WERI-Rb-1 (cell line): ENCODE measurements around the gene MACROD2.

Experiments used
- DNase-seq: peaks from one replicate; pipeline ENCODE4 v3.0.0-alpha.2; 2020
- H3K27ac ChIP-seq: fragments of 250-450 bp; sonication (Bioruptor Pico); 2 replicates; pipeline ENCODE4 v1.5.1; 2020; ENCODE audit warnings: mild to moderate bottlenecking, moderate library complexity
- H3K27me3 ChIP-seq: fragments of 250-450 bp; sonication (Bioruptor Pico); 2 replicates; pipeline ENCODE4 v1.5.1; 2021; ENCODE audit warnings: mild to moderate bottlenecking, low read depth, moderate library complexity; ENCODE audit not compliant: insufficient read depth, severe bottlenecking
- H3K36me3 ChIP-seq: fragments of 250-450 bp; sonication (Bioruptor Pico); 2 replicates; pipeline ENCODE4 v1.5.1; 2020; ENCODE audit warnings: mild to moderate bottlenecking, moderate library complexity
- H3K4me3 ChIP-seq: 2 replicates; pipeline ENCODE4 v1.5.1; 2011; ENCODE audit warnings: low read depth, mild to moderate bottlenecking, control low read depth, low read length
- H3K9me3 ChIP-seq: fragments of 250-450 bp; sonication (Bioruptor Pico); 2 replicates; pipeline ENCODE4 v1.5.1; 2021; ENCODE audit warnings: mild to moderate bottlenecking, moderate library complexity; ENCODE audit not compliant: severe bottlenecking
- CTCF ChIP-seq: IDR thresholded peaks from 2 replicates; pipeline ENCODE4 v1.5.1; 2011; ENCODE audit warnings: low read depth, mild to moderate bottlenecking, control low read depth, inconsistent platforms, low read length

MACROD2 gene

GRCh38 chr20:15851576-15852215, 1856.4 kb downstream of the MACROD2 start:
- TF ChIP-seq CTCF, result no peak
- H3K36me3 ChIP-seq, result no peaks in the 10 kb centered on the region
- no peaks in the 10 kb centered on the region for H3K27me3 ChIP-seq
- no peak overlapping the region for H3K4me3 ChIP-seq
- peaks cover 3% of the 10 kb centered on the region for H3K9me3 ChIP-seq
- peak; percentile 30 for DNase-seq
- H3K27ac ChIP-seq, result no peak overlapping the region

GRCh38 chr20:15854911-15855310, 1859.6 kb downstream of the MACROD2 start:
- Histone ChIP-seq H3K27ac (no peak overlapping the region), H3K27me3 (no peaks in the 10 kb centered on the region), H3K4me3 (no peak overlapping the region), H3K9me3 (peaks cover 3% of the 10 kb centered on the region), H3K36me3 (no peaks in the 10 kb centered on the region)
- no peak for DNase-seq
- TF ChIP-seq CTCF, result no peak

- no peaks in the 10 kb centered on the region for H3K9me3 ChIP-seq
- no peak overlapping the region for H3K27ac ChIP-seq
- H3K4me3 ChIP-seq, result no peak overlapping the region
- TF ChIP-seq CTCF, result no peak
- no peaks in the 10 kb centered on the region for H3K36me3 ChIP-seq
- no peak for DNase-seq
- H3K27me3 ChIP-seq, result no peaks in the 10 kb centered on the region
Observed at GRCh38 chr20:15857173-15857784, 1862.0 kb downstream of the MACROD2 start.

DNA sequence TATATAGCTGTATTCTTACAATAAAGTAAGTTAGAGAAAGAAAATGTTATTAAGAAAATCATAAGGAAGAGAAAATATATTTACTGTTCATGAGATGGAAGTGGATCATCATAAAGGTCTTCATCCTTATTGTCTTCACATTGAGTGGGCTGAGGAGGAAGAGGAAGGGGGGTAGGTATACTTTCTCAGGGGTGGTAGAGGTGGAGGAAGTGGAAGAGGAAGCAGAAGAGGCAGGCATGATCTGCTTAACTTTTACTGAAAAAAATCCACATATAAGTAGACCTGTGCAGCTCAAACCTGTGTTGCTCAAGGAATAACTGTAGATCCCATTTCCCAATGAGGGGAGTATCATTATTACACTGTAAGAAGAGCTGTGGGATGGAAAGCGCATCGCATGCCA, 1863.7 kb downstream of the MACROD2 start:
- Histone ChIP-seq H3K36me3 (no peaks in the 10 kb centered on the region), H3K27ac (no peak overlapping the region), H3K27me3 (no peaks in the 10 kb centered on the region), H3K4me3 (no peak overlapping the region), H3K9me3 (no peaks in the 10 kb centered on the region)
- TF ChIP-seq CTCF, result no peak
- DNase-seq, result no peak

DNA sequence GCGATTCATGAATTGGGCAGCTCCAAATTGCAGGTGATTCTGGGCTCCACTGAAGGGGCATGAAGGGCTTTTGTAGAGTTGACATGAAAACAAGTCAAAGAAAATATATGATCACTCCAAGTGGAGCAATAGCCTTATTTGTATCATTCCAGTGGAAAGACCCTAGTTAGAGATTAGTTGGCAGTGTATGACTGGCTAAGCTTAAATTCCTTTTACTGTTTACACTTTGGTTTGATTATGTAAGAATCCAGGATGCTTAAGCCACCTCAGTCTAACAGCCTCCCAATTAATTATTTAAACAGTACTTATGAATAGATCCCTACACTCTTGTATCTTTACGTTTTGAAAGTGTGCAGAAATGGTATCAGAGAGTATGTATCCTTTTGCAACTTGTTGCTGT, 1865.5 kb downstream of the MACROD2 start:
- no peak for DNase-seq
- TF ChIP-seq CTCF, result no peak
- Histone ChIP-seq H3K27ac (no peak overlapping the region), H3K9me3 (no peaks in the 10 kb centered on the region), H3K36me3 (no peaks in the 10 kb centered on the region), H3K27me3 (no peaks in the 10 kb centered on the region), H3K4me3 (no peak overlapping the region)

- Histone ChIP-seq H3K9me3 (no peaks in the 10 kb centered on the region), H3K36me3 (no peaks in the 10 kb centered on the region), H3K4me3 (no peak overlapping the region), H3K27ac (no peak overlapping the region), H3K27me3 (no peaks in the 10 kb centered on the region)
- no peak for TF ChIP-seq CTCF
- DNase-seq, result no peak
Observed at GRCh38 chr20:15862178-15862577, 1866.9 kb downstream of the MACROD2 start.
